Naive thymus-derived CD4-positive, alpha-beta T cell (primary cell): ENCODE data around the gene TSN. TPM values are rescaled to one million over a fixed set of nuclear protein-coding genes. Genes with fewer than 3 reads are reported as not detected.
A peak's percentile ranks its signal among the peaks of the same experiment; 100 is the strongest.

Source experiments
- ATAC-seq: fragments of 150-1000 bp; cut with Tn5 transposase; 2 replicates; pipeline ENCODE4 v1.10.0; 2021; ENCODE audit warnings: mild to moderate bottlenecking, moderate library complexity
- CTCF ChIA-PET: fragments of 350-600 bp; sonication (Branson Sonifier 250); formaldehyde crosslinking; loops from one replicate; lab custom pipeline; 2021; ENCODE audit warnings: antibody characterized with exemption; lab: Charles Lee
- POLR2A ChIA-PET: fragments of 350-600 bp; sonication (Branson Sonifier 250); formaldehyde crosslinking; loops from one replicate; lab custom pipeline; 2021; ENCODE audit warnings: antibody characterized with exemption, inconsistent platforms; lab: Charles Lee
- DNase-seq, 9 donors: peaks; one replicate each; pipeline versions ENCODE4 v3.0.0 to v3.0.0-alpha.2; 2020 to 2022; ENCODE audit warnings: mixed read lengths in 1 of 9
- H3K27ac ChIP-seq: one replicate; pipeline ENCODE4 v1.7.0; 2013; ENCODE audit warnings: mild to moderate bottlenecking, low read depth, low read length, moderate library complexity
- H3K27me3 ChIP-seq, 2 donors: one replicate each; pipeline ENCODE4 v1.7.0; 2013; ENCODE audit warnings: low read length in 2 of 2, mild to moderate bottlenecking in 2 of 2, moderate library complexity in 2 of 2; ENCODE audit not compliant: control insufficient read depth in 2 of 2, insufficient read depth in 2 of 2
- H3K36me3 ChIP-seq, 3 experiments: 1 replicate in 2 of 3; 2 replicates in 1 of 3; pipeline ENCODE4 v1.7.0; 2013; ENCODE audit warnings: low read length in 3 of 3, mild to moderate bottlenecking in 3 of 3, moderate library complexity in 1 of 3; ENCODE audit not compliant: insufficient read depth in 3 of 3, control insufficient read depth in 2 of 3
- H3K4me1 ChIP-seq, 2 donors: one replicate each; pipeline ENCODE4 v1.7.0; 2013; ENCODE audit warnings: low read length in 2 of 2, mild to moderate bottlenecking in 2 of 2, moderate library complexity in 1 of 2; ENCODE audit not compliant: control insufficient read depth in 2 of 2, insufficient read depth in 2 of 2
- H3K4me3 ChIP-seq: 2 replicates; pipeline ENCODE4 v1.7.0; 2013; ENCODE audit warnings: mild to moderate bottlenecking, low read length
- H3K9me3 ChIP-seq, 3 experiments: 1 replicate in 2 of 3; 2 replicates in 1 of 3; pipeline ENCODE4 v1.7.0; 2013; ENCODE audit warnings: low read length in 3 of 3; ENCODE audit not compliant: control insufficient read depth in 2 of 3
- H3K27ac Mint-ChIP-seq, 9 donors: one replicate each; pipeline ENCODE4 v1.8.0; 2020 to 2022; ENCODE audit warnings: mixed read lengths in 9 of 9, mild to moderate bottlenecking in 8 of 9, moderate library complexity in 5 of 9, inconsistent platforms in 2 of 9
- H3K27me3 Mint-ChIP-seq, 5 donors: one replicate each; pipeline ENCODE4 v1.8.0; 2021 to 2022; ENCODE audit warnings: mixed read lengths in 5 of 5, mild to moderate bottlenecking in 1 of 5
- H3K36me3 Mint-ChIP-seq, 5 donors: one replicate each; pipeline ENCODE4 v1.8.0; 2020 to 2022; ENCODE audit warnings: mixed read lengths in 5 of 5, mild to moderate bottlenecking in 3 of 5, inconsistent platforms in 1 of 5
- H3K4me1 Mint-ChIP-seq, 7 donors: one replicate each; pipeline ENCODE4 v1.8.0; 2020 to 2022; ENCODE audit warnings: mixed read lengths in 7 of 7, mild to moderate bottlenecking in 3 of 7, inconsistent platforms in 1 of 7
- H3K4me3 Mint-ChIP-seq, 10 donors: one replicate each; pipeline ENCODE4 v1.8.0; 2020 to 2022; ENCODE audit warnings: mild to moderate bottlenecking in 10 of 10, mixed read lengths in 10 of 10, moderate library complexity in 6 of 10, inconsistent platforms in 2 of 10
- H3K9me3 Mint-ChIP-seq, 11 donors: one replicate each; pipeline ENCODE4 v1.8.0; 2020 to 2022; ENCODE audit warnings: mixed read lengths in 11 of 11, mild to moderate bottlenecking in 4 of 11, inconsistent platforms in 1 of 11, moderate library complexity in 1 of 11
- intact Hi-C, 2 donors: fragments of 100-400 bp; cut with micrococcal nuclease; formaldehyde crosslinking; loops; one replicate each; pipeline ENCODE4 v1.15.1; 2023
- polyA plus RNA-seq, 2 donors: library from polyadenylated mRNA; unstranded; fragments of 300-500 nt; fragmentation: Illumina TruSeq; gene quantifications; one replicate each; pipeline ENCODE4 v1.2.3, GENCODE V29; 2021
- total RNA-seq, 6 experiments: library from RNA in 5 of 6; stranded (reverse) in 5 of 6; gene quantifications; 1 replicate in 5 of 6; 2 replicates in 1 of 6; pipeline ENCODE4 v1.2.3 and lab custom pipeline; 2021 to 2026

The TSN gene
- total and polyA plus RNA-seq, 7 experiments from 2014 or later = 35.8 to 87.2 (median 62.8) TPM

- no peak overlapping the region for H3K27ac ChIP-seq
- POLR2A ChIA-PET = no interaction called here
- H3K9me3 ChIP-seq = no peaks in the 10 kb centered on the region
- DNase-seq (no peak), ATAC-seq (no peak)
- peaks cover 0 to 12% of the 10 kb centered on the region in 2 donors for H3K4me1 ChIP-seq
- CTCF ChIA-PET = no interaction called here
- H3K4me1 Mint-ChIP-seq = peaks cover 7 to 30% (median 16%) of the 10 kb centered on the region in 7 donors
- H3K27ac Mint-ChIP-seq = peak overlapping the region in 1 of 9 donors; percentile 46
- no peaks in the 10 kb centered on the region for H3K9me3 Mint-ChIP-seq
- H3K27me3 Mint-ChIP-seq = peaks cover 0 to 11% (median 0%) of the 10 kb centered on the region in 5 donors
- no peaks in the 10 kb centered on the region for H3K27me3 ChIP-seq
- H3K4me3 Mint-ChIP-seq = peak overlapping the region in 1 of 10 donors; percentile 45
- H3K36me3 Mint-ChIP-seq = no peaks in the 10 kb centered on the region
- intact Hi-C loops = no loop called here
- peaks cover 0 to 3% (median 0%) of the 10 kb centered on the region in 3 experiments for H3K36me3 ChIP-seq
- H3K4me3 ChIP-seq = no peak overlapping the region
Measured at GRCh38 chr2:121740973-121741372, 14.5 kb upstream of the TSN start.

DNA sequence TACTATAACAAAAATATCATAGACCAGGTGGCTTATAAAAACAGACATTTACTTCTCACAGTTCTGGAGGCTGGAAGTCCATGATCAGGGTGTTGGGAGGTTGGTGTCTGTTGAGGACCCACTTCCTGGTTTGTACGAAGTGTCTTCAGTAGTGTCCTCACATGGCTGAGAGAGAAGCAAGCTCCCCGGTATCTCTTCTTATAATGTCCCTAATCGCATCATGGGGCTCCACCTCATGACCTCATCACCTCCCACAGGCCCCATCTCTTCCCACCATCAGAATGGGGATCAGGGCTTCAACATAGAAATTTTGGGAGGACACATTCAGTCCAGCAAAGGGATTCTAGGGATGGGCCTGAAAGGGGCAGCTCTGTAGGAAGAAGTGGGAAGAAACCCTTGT is 14.0 kb upstream of the TSN start:
- Histone ChIP-seq H3K4me3 (no peak overlapping the region), H3K36me3 (peaks cover 0 to 2% (median 0%) of the 10 kb centered on the region in 3 experiments), H3K9me3 (no peaks in the 10 kb centered on the region), H3K4me1 (peaks cover 0 to 12% of the 10 kb centered on the region in 2 donors), H3K27me3 (no peaks in the 10 kb centered on the region), H3K27ac (no peak overlapping the region)
- ChIA-PET CTCF (no interaction called here), POLR2A (no interaction called here)
- Mint-ChIP-seq H3K36me3 (no peaks in the 10 kb centered on the region), H3K4me1 (peaks cover 6 to 28% (median 16%) of the 10 kb centered on the region in 7 donors), H3K4me3 (peak overlapping the region in 1 of 10 donors; percentile 45), H3K9me3 (no peaks in the 10 kb centered on the region), H3K27me3 (peaks cover 0 to 11% (median 0%) of the 10 kb centered on the region in 5 donors), H3K27ac (no peak overlapping the region)
- DNase-seq (no peak), ATAC-seq (no peak)
- intact Hi-C loops = no loop called here

DNA sequence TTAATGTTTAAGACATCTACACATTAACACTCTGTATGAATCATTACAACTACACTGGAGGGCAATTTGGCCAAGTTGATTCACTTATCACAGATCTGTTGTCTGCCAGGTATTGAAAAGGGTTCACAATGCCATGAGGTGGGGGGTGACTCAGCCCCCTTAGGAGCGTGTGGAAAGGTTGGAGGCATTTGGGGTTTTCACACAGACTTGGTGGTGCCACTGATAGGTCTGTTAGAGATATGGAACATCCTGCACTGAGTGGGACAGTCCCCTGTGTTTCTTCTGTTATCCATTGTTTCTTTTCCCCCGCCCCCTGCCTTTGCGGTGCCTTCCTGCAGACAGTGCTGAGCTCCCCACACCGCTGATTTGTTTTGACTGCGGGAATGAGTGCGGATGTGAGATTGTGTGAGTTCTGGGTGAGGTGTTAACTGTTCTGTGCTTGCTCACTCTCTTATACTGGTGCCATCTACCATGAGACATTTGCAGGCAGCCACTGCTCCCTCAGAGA is 9.3 kb upstream of the TSN start:
- no peaks in the 10 kb centered on the region for H3K4me1 ChIP-seq
- Mint-ChIP-seq H3K36me3 (no peaks in the 10 kb centered on the region), H3K27ac (peak overlapping the region in 2 of 9 donors; percentile 36 to 56), H3K4me3 (no peak overlapping the region), H3K9me3 (no peaks in the 10 kb centered on the region), H3K4me1 (peaks cover 0 to 4% (median 0%) of the 10 kb centered on the region in 7 donors), H3K27me3 (peaks cover 0 to 13% (median 0%) of the 10 kb centered on the region in 5 donors)
- no peaks in the 10 kb centered on the region for H3K27me3 ChIP-seq
- CTCF ChIA-PET = interaction anchor here (0.6 to 1.0 kb wide), 2 partner anchors 9 to 368 kb away, joined by 3 read pairs; no protein-coding TSS in a partner anchor
- no peaks in the 10 kb centered on the region for H3K9me3 ChIP-seq
- POLR2A ChIA-PET = no interaction called here
- no peak overlapping the region for H3K27ac ChIP-seq
- intact Hi-C loops = no loop called here
- ATAC-seq (peak; percentile 40), DNase-seq (no peak)
- no peak overlapping the region for H3K4me3 ChIP-seq
- H3K36me3 ChIP-seq = no peaks in the 10 kb centered on the region

DNA sequence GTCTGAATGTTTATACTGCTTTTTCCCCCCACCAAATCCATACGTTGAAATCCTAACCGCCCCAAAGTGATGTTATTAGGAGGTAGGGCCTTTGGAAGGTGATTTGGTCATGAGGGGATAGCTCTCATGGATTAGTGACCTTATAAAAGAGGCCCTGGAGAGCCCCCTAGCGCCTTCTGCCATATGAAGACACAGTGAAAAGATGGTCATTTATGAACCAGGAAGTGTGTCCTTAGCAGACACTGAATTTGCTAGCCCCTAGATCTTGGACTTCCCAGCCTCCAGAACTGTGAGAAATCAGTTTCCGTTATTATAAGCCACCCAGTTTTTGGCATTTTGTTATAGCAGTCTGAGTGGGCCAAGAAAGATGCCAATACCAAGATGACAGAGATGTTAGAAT is 7.2 kb upstream of the TSN start:
- H3K27ac Mint-ChIP-seq = peak overlapping the region in 1 of 9 donors; percentile 59
- H3K27ac ChIP-seq = no peak overlapping the region
- no peaks in the 10 kb centered on the region for H3K4me1 ChIP-seq
- H3K4me3 Mint-ChIP-seq = no peak overlapping the region
- ChIA-PET CTCF (no interaction called here), POLR2A (no interaction called here)
- ATAC-seq (no peak), DNase-seq (no peak)
- no peaks in the 10 kb centered on the region for H3K36me3 ChIP-seq
- intact Hi-C loops = no loop called here
- H3K4me1 Mint-ChIP-seq = peaks cover 0 to 4% (median 0%) of the 10 kb centered on the region in 7 donors
- peaks cover 0 to 9% (median 0%) of the 10 kb centered on the region in 5 donors for H3K27me3 Mint-ChIP-seq
- no peaks in the 10 kb centered on the region for H3K27me3 ChIP-seq
- H3K9me3 Mint-ChIP-seq = no peaks in the 10 kb centered on the region
- H3K36me3 Mint-ChIP-seq = no peaks in the 10 kb centered on the region
- no peak overlapping the region for H3K4me3 ChIP-seq
- no peaks in the 10 kb centered on the region for H3K9me3 ChIP-seq

- peaks cover 4 to 10% of the 10 kb centered on the region in 2 donors for H3K4me1 ChIP-seq
- peak overlapping the region; percentile 69 to 98 (median 94) for H3K27ac Mint-ChIP-seq
- peak overlapping the region; percentile 91 for H3K4me3 ChIP-seq
- no peaks in the 10 kb centered on the region for H3K27me3 ChIP-seq
- no peaks in the 10 kb centered on the region for H3K27me3 Mint-ChIP-seq
- DNase-seq (no peak), ATAC-seq (no peak)
- CTCF ChIA-PET = no interaction called here
- intact Hi-C loops = loop anchor here (1.0 kb wide), 3 partner anchors 19 to 225 kb away; partner anchors contain the start of genes CLASP1 (in 2 of the 2), NIFK (in 2 of the 2) and RNU4ATAC (in 2 of the 2)
- POLR2A ChIA-PET = interaction anchor here (1.1 to 3.8 kb wide), 4 partner anchors 18 to 225 kb away, joined by 3 to 29 read pairs (median 10); partner anchors contain the start of genes CLASP1, NIFK and RNU4ATAC
- peaks cover 0 to 21% (median 6%) of the 10 kb centered on the region in 3 experiments for H3K36me3 ChIP-seq
- H3K4me1 Mint-ChIP-seq = peaks cover 20 to 43% (median 32%) of the 10 kb centered on the region in 7 donors
- peak overlapping the region; percentile 82 for H3K27ac ChIP-seq
- peak overlapping the region; percentile 90 to 100 (median 96) for H3K4me3 Mint-ChIP-seq
- H3K36me3 Mint-ChIP-seq = peaks cover 0 to 5% (median 4%) of the 10 kb centered on the region in 5 donors
- no peaks in the 10 kb centered on the region for H3K9me3 ChIP-seq
- no peaks in the 10 kb centered on the region for H3K9me3 Mint-ChIP-seq
Measured at GRCh38 chr2:121754851-121755236, 607 bp upstream of the TSN start.

DNA sequence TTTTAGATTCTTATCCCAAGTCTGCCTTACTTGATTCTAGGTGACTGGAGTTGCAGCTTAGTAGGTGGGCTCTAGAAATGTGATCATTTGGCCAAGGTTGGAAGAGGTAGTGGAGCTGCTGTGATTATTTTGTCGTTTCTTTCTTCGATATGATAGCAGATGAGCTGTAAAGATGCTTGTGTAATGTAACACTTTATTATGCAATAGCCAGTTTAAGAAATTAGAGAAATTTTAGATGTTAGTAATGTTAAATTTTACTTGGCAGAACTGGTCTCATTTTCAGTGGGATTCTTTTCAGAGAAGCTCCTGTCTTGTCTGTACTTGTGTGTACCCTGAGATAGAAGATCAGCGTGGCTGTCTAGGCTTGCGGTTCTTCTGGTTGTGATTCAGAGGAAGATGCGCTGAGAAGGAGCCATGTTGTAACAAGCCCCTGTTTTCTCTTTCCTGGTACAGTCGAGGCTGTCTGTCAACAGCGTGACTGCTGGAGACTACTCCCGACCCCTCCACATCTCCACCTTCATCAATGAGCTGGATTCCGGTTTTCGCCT is 9.3 kb downstream of the TSN start:
- intact Hi-C loops = no loop called here
- Mint-ChIP-seq H3K4me1 (peaks cover 0 to 5% (median 0%) of the 10 kb centered on the region in 7 donors), H3K9me3 (no peaks in the 10 kb centered on the region), H3K4me3 (no peak overlapping the region), H3K27me3 (no peaks in the 10 kb centered on the region), H3K36me3 (peaks cover 14 to 44% (median 37%) of the 10 kb centered on the region in 5 donors), H3K27ac (no peak overlapping the region)
- POLR2A ChIA-PET = no interaction called here
- CTCF ChIA-PET = interaction anchor here (0.9 kb wide), 1 partner anchor 46 kb away, joined by 3 read pairs; no protein-coding TSS in a partner anchor
- Histone ChIP-seq H3K36me3 (peaks cover 21 to 80% (median 27%) of the 10 kb centered on the region in 3 experiments), H3K27ac (no peak overlapping the region), H3K4me3 (no peak overlapping the region), H3K27me3 (no peaks in the 10 kb centered on the region), H3K9me3 (no peaks in the 10 kb centered on the region), H3K4me1 (no peaks in the 10 kb centered on the region)
- ATAC-seq (no peak), DNase-seq (no peak)
